OCI-LY1 (cell line): Measurements from ENCODE around the gene THBS4.

Source experiments
- EZH2 ChIP-seq: fragments of 200-600 bp; sonication (generic), shearing (Covaris generic); IDR thresholded peaks from 2 replicates; pipeline ENCODE4 v1.8.0; 2017; ENCODE audit warnings: borderline replicate concordance, mixed run types, mild to moderate bottlenecking, antibody characterized with exemption, low read length, moderate library complexity, mixed read lengths
- TF ChIP-seq, protein P1 (sequence below): fragments of 200-600 bp; sonication (generic), shearing (Covaris generic); IDR thresholded peaks from 2 replicates; pipeline ENCODE4 v1.5.1; 2017; ENCODE audit warnings: mild to moderate bottlenecking, antibody characterized with exemption, low read length, moderate library complexity, mixed read lengths

GRCh38 chr5:80035839-80036238, 691 bp downstream of the THBS4 start:
- TF ChIP-seq, protein P1, sequence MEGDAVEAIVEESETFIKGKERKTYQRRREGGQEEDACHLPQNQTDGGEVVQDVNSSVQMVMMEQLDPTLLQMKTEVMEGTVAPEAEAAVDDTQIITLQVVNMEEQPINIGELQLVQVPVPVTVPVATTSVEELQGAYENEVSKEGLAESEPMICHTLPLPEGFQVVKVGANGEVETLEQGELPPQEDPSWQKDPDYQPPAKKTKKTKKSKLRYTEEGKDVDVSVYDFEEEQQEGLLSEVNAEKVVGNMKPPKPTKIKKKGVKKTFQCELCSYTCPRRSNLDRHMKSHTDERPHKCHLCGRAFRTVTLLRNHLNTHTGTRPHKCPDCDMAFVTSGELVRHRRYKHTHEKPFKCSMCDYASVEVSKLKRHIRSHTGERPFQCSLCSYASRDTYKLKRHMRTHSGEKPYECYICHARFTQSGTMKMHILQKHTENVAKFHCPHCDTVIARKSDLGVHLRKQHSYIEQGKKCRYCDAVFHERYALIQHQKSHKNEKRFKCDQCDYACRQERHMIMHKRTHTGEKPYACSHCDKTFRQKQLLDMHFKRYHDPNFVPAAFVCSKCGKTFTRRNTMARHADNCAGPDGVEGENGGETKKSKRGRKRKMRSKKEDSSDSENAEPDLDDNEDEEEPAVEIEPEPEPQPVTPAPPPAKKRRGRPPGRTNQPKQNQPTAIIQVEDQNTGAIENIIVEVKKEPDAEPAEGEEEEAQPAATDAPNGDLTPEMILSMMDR: no peak
- TF ChIP-seq EZH2: no peak
